Panc1 (cell line): Measurements from ENCODE around the gene CERT1.

Experiments
- CTCF ChIP-seq: fragments of 450-650 bp; IDR thresholded peaks from 2 replicates; pipeline ENCODE4 v1.5.1; 2017; ENCODE audit warnings: mild to moderate bottlenecking
- REST ChIP-seq, 2 experiments: IDR thresholded peaks; 2 replicates each; pipeline ENCODE4 v1.6.1; 2011 to 2012; ENCODE audit warnings: low read depth in 2 of 2, control low read depth in 1 of 2, low read length in 1 of 2, mild to moderate bottlenecking in 1 of 2, moderate library complexity in 1 of 2; ENCODE audit not compliant: insufficient read depth in 1 of 2

- TF ChIP-seq CTCF (no peak), REST (IDR thresholded peaks at IDR 0.05; ENCODE audit: insufficient read depth in 1 of 2, low read depth in 2 of 2, low read length in 1 of 2) (no peak)
These were observed 15.4 kb downstream of the CERT1 start for GRCh38 chr5:75496026-75496425.
